ENCODE results near the gene SCAF8.

GRCh38 chr6:154882107-154882506 lies 148.9 kb downstream of the SCAF8 start:
- no peak for TF ChIP-seq SIN3A (IDR thresholded peaks at IDR 0.05; ENCODE audit: borderline replicate concordance, insufficient read depth, low read length)
- TF ChIP-seq REST (IDR thresholded peaks at IDR 0.05; ENCODE audit: insufficient read depth in 1 of 2, low read depth in 2 of 2, low read length in 2 of 2) = no peak
- no peak for TF ChIP-seq POLR2AphosphoS5 (IDR thresholded peaks at IDR 0.05; ENCODE audit: low read depth, low read length)
- no peak for TF ChIP-seq TAF1 (IDR thresholded peaks at IDR 0.05; ENCODE audit: borderline replicate concordance, insufficient read depth, low read length)
- no peak for TF ChIP-seq FOXP2 (optimal IDR thresholded peaks at IDR 0.05; ENCODE audit: borderline replicate concordance, extremely low read depth, extremely low read length, insufficient read depth)

Measured in PFSK-1 (cell line).